ENCODE data around the gene KIAA1958.

The KIAA1958 gene

DNA sequence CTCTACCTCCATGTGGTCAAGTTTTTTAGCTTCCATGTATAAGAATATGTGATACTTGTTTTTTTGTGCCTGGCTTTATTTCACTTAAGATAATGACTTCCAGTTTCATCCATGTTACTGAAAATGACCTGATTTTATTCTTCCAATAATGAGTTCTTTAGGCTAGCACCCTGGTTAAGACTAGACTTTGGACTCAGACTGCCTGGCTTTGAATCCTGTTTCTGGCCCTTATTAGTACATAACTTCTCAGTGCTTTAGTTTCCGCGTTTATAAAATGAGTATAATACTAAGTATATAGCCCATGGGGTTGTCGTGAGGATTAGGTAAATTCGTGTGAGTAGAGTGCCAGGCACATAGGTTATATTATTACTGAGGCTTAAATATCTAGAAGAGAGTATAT is 18.5 kb downstream of the KIAA1958 start:
- no peak overlapping the region for H3K4me2 ChIP-seq (ENCODE audit: low read length, poor library complexity, severe bottlenecking)
- no peak overlapping the region for H3K4ac ChIP-seq (ENCODE audit: low read depth in 1 of 2, low read length in 2 of 2)
- no peak for DNase-seq
- no peaks in the 10 kb centered on the region for H3K4me1 ChIP-seq (ENCODE audit: control insufficient read depth, insufficient read depth, low read depth, low read length)
- no peak overlapping the region for H2BK5ac ChIP-seq (ENCODE audit: low read depth, low read length, poor library complexity, severe bottlenecking)
- H3K23ac ChIP-seq (ENCODE audit: low read length in 2 of 2): no peak overlapping the region
- peaks cover 29% of the 10 kb centered on the region for H3K79me1 ChIP-seq (replicated peaks; ENCODE audit: low read length, poor library complexity, severe bottlenecking)
- no peak overlapping the region for H2AK5ac ChIP-seq (ENCODE audit: low read length, severe bottlenecking)
- no peaks in the 10 kb centered on the region for H3K27me3 ChIP-seq (ENCODE audit: control insufficient read depth in 1 of 2, insufficient read depth in 1 of 2, low read length in 2 of 2)
- no peaks in the 10 kb centered on the region for H3K36me3 ChIP-seq (ENCODE audit: control insufficient read depth in 1 of 2, insufficient read depth in 2 of 2, low read depth in 1 of 2, low read length in 2 of 2)
- H3K14ac ChIP-seq (ENCODE audit: low read length in 2 of 2): no peak overlapping the region
- H2BK12ac ChIP-seq (ENCODE audit: low read length in 2 of 2): no peak overlapping the region
- no peak overlapping the region for H3K9ac ChIP-seq (ENCODE audit: low read length)
- H3K9me3 ChIP-seq (ENCODE audit: control insufficient read depth, low read length): no peaks in the 10 kb centered on the region
- H4K8ac ChIP-seq (ENCODE audit: low read length): no peak overlapping the region
- no peak overlapping the region for H3K18ac ChIP-seq (ENCODE audit: low read depth in 1 of 2, low read length in 2 of 2)
- H4K91ac ChIP-seq (ENCODE audit: low read length): no peak overlapping the region
- H2BK15ac ChIP-seq (ENCODE audit: low read depth, poor library complexity, severe bottlenecking): no peak overlapping the region
- no peak overlapping the region for H3K4me3 ChIP-seq (ENCODE audit: insufficient read depth in 1 of 2, low read depth in 1 of 2, low read length in 2 of 2)
- H2AFZ ChIP-seq (ENCODE audit: low read depth, low read length): no peak overlapping the region
- H3K27ac ChIP-seq (ENCODE audit: low read length, poor library complexity, severe bottlenecking): no peak overlapping the region
- 94% methylated on average over 4 of the region's 4 CpGs for WGBS
- H2BK120ac ChIP-seq (ENCODE audit: low read depth, low read length): no peak overlapping the region

DNA sequence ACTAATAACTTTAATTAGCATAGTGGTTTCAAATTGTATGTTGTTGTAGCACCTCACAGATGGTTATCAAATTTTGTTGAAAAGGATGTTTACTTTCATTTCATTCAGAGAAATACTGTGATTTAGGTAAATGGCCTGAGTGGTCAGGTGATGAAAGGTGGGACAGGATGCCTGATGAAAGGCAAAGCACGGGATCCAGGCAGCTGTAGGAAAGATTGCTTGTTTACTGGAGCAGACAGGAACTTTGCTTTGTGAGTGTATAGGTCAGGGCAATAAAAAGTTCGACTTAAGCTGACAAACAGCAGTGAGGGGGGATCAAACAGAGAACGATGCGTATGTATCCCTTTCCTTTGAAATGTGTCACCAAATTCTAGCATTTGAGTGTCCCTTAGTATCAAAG is 19.0 kb downstream of the KIAA1958 start:
- no peak overlapping the region for H4K91ac ChIP-seq (ENCODE audit: low read length)
- no peaks in the 10 kb centered on the region for H3K27me3 ChIP-seq (ENCODE audit: control insufficient read depth in 1 of 2, insufficient read depth in 1 of 2, low read length in 2 of 2)
- no peak overlapping the region for H3K4me2 ChIP-seq (ENCODE audit: low read length, poor library complexity, severe bottlenecking)
- no peak overlapping the region for H4K8ac ChIP-seq (ENCODE audit: low read length)
- no peak overlapping the region for H3K4ac ChIP-seq (ENCODE audit: low read depth in 1 of 2, low read length in 2 of 2)
- no peak overlapping the region for H3K4me3 ChIP-seq (ENCODE audit: insufficient read depth in 1 of 2, low read depth in 1 of 2, low read length in 2 of 2)
- WGBS: 51% methylated on average over 4 of the region's 4 CpGs
- no peaks in the 10 kb centered on the region for H3K4me1 ChIP-seq (ENCODE audit: control insufficient read depth, insufficient read depth, low read depth, low read length)
- H3K36me3 ChIP-seq (ENCODE audit: control insufficient read depth in 1 of 2, insufficient read depth in 2 of 2, low read depth in 1 of 2, low read length in 2 of 2): no peaks in the 10 kb centered on the region
- H3K14ac ChIP-seq (ENCODE audit: low read length in 2 of 2): no peak overlapping the region
- no peak overlapping the region for H2BK120ac ChIP-seq (ENCODE audit: low read depth, low read length)
- no peak for DNase-seq
- peaks cover 32% of the 10 kb centered on the region for H3K79me1 ChIP-seq (replicated peaks; ENCODE audit: low read length, poor library complexity, severe bottlenecking)
- no peak overlapping the region for H3K9ac ChIP-seq (ENCODE audit: low read length)
- H2BK12ac ChIP-seq (ENCODE audit: low read length in 2 of 2): peak overlapping the region in 1 of 2 experiments; percentile 10
- H2AFZ ChIP-seq (ENCODE audit: low read depth, low read length): no peak overlapping the region
- H3K9me3 ChIP-seq (ENCODE audit: control insufficient read depth, low read length): no peaks in the 10 kb centered on the region
- H3K27ac ChIP-seq (ENCODE audit: low read length, poor library complexity, severe bottlenecking): no peak overlapping the region
- H2BK15ac ChIP-seq (ENCODE audit: low read depth, poor library complexity, severe bottlenecking): no peak overlapping the region
- H2AK5ac ChIP-seq (ENCODE audit: low read length, severe bottlenecking): no peak overlapping the region
- H2BK5ac ChIP-seq (ENCODE audit: low read depth, low read length, poor library complexity, severe bottlenecking): no peak overlapping the region
- H3K18ac ChIP-seq (ENCODE audit: low read depth in 1 of 2, low read length in 2 of 2): no peak overlapping the region
- H3K23ac ChIP-seq (ENCODE audit: low read length in 2 of 2): no peak overlapping the region

DNA sequence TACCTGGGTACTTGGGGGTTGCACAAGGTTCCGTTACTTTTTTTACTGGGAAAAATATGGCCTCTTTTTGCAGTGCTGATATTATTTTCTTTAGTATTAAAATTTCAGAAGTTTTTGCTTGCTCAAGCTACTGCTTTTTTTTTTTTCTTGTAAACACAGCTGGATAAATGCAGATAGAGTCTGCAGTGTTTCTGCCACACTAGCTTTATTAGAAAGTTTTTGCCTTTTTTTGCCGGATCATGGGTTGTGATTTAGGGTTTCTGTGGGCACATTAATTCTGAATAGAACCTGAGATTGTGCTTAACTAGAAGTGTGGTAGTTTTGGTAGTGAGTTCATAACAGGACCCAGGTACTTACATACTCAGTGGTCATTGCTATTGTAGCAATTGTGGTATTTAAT is 19.9 kb downstream of the KIAA1958 start:
- Histone ChIP-seq H3K4me2 (ENCODE audit: low read length, poor library complexity, severe bottlenecking) (no peak overlapping the region), H2AFZ (ENCODE audit: low read depth, low read length) (no peak overlapping the region), H3K79me1 (replicated peaks; ENCODE audit: low read length, poor library complexity, severe bottlenecking) (peaks cover 29% of the 10 kb centered on the region), H2AK5ac (ENCODE audit: low read length, severe bottlenecking) (no peak overlapping the region), H3K27ac (ENCODE audit: low read length, poor library complexity, severe bottlenecking) (no peak overlapping the region), H2BK12ac (ENCODE audit: low read length in 2 of 2) (no peak overlapping the region), H3K36me3 (ENCODE audit: control insufficient read depth in 1 of 2, insufficient read depth in 2 of 2, low read depth in 1 of 2, low read length in 2 of 2) (no peaks in the 10 kb centered on the region), H3K14ac (ENCODE audit: low read length in 2 of 2) (no peak overlapping the region), H3K4me3 (ENCODE audit: insufficient read depth in 1 of 2, low read depth in 1 of 2, low read length in 2 of 2) (no peak overlapping the region), H3K9ac (ENCODE audit: low read length) (no peak overlapping the region), H3K4me1 (ENCODE audit: control insufficient read depth, insufficient read depth, low read depth, low read length) (no peaks in the 10 kb centered on the region), H3K23ac (ENCODE audit: low read length in 2 of 2) (no peak overlapping the region), H3K9me3 (ENCODE audit: control insufficient read depth, low read length) (no peaks in the 10 kb centered on the region), H2BK120ac (ENCODE audit: low read depth, low read length) (no peak overlapping the region), H4K8ac (ENCODE audit: low read length) (no peak overlapping the region), H3K18ac (ENCODE audit: low read depth in 1 of 2, low read length in 2 of 2) (no peak overlapping the region), H2BK5ac (ENCODE audit: low read depth, low read length, poor library complexity, severe bottlenecking) (no peak overlapping the region), H4K91ac (ENCODE audit: low read length) (no peak overlapping the region), H3K4ac (ENCODE audit: low read depth in 1 of 2, low read length in 2 of 2) (no peak overlapping the region), H3K27me3 (ENCODE audit: control insufficient read depth in 1 of 2, insufficient read depth in 1 of 2, low read length in 2 of 2) (no peaks in the 10 kb centered on the region), H2BK15ac (ENCODE audit: low read depth, poor library complexity, severe bottlenecking) (no peak overlapping the region)
- WGBS: 73% methylated on average over 2 of the region's 2 CpGs
- DNase-seq: no peak

DNA sequence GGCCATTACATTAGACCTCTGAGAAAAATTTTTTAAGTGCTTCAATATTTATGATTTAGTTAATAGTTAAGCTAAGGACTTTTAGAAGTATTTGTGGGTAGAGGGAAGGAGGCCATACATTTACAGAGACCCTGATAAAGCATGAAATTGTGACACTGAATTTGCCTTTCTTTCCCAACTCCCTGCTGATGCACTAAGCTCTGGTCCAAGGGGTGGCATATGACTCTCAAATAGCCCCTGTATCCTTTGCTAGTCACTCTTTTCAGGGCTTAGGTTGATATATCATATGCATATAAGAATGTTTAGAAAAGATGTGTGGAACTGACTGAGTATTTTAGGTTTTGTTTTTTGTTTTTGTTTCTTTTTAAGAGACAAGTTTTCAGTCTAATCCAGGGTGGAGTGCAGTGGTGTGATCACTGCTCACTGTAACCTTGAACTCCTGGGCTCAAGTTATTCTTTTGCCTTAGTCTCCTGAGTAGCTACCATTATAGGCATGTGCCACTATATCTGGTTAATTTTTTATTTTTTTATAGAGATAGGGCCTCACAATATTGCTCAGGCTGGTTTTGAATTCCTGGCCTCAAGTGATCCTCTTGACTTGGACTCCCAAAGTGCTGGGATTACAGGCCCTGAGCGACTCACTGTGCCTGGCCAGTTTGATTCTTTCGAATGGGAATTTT is 20.5 kb downstream of the KIAA1958 start:
- H3K79me1 ChIP-seq (replicated peaks; ENCODE audit: low read length, poor library complexity, severe bottlenecking): peaks cover 29% of the 10 kb centered on the region
- no peak overlapping the region for H3K23ac ChIP-seq (ENCODE audit: low read length in 2 of 2)
- H2BK15ac ChIP-seq (ENCODE audit: low read depth, poor library complexity, severe bottlenecking): no peak overlapping the region
- H2BK12ac ChIP-seq (ENCODE audit: low read length in 2 of 2): no peak overlapping the region
- no peaks in the 10 kb centered on the region for H3K27me3 ChIP-seq (ENCODE audit: control insufficient read depth in 1 of 2, insufficient read depth in 1 of 2, low read length in 2 of 2)
- no peak overlapping the region for H2AK5ac ChIP-seq (ENCODE audit: low read length, severe bottlenecking)
- no peak overlapping the region for H3K14ac ChIP-seq (ENCODE audit: low read length in 2 of 2)
- no peak overlapping the region for H2BK120ac ChIP-seq (ENCODE audit: low read depth, low read length)
- no peak overlapping the region for H3K18ac ChIP-seq (ENCODE audit: low read depth in 1 of 2, low read length in 2 of 2)
- no CpG with 5 or more reads among the region's 2 CpGs for WGBS
- H4K91ac ChIP-seq (ENCODE audit: low read length): no peak overlapping the region
- H2BK5ac ChIP-seq (ENCODE audit: low read depth, low read length, poor library complexity, severe bottlenecking): no peak overlapping the region
- H3K4ac ChIP-seq (ENCODE audit: low read depth in 1 of 2, low read length in 2 of 2): no peak overlapping the region
- no peak for DNase-seq
- no peak overlapping the region for H3K4me3 ChIP-seq (ENCODE audit: insufficient read depth in 1 of 2, low read depth in 1 of 2, low read length in 2 of 2)
- H3K9ac ChIP-seq (ENCODE audit: low read length): no peak overlapping the region
- no peak overlapping the region for H4K8ac ChIP-seq (ENCODE audit: low read length)
- no peaks in the 10 kb centered on the region for H3K9me3 ChIP-seq (ENCODE audit: control insufficient read depth, low read length)
- no peak overlapping the region for H3K4me2 ChIP-seq (ENCODE audit: low read length, poor library complexity, severe bottlenecking)
- H3K4me1 ChIP-seq (ENCODE audit: control insufficient read depth, insufficient read depth, low read depth, low read length): no peaks in the 10 kb centered on the region
- no peak overlapping the region for H2AFZ ChIP-seq (ENCODE audit: low read depth, low read length)
- peak overlapping the region; percentile 30 for H3K27ac ChIP-seq (ENCODE audit: low read length, poor library complexity, severe bottlenecking)
- no peaks in the 10 kb centered on the region for H3K36me3 ChIP-seq (ENCODE audit: control insufficient read depth in 1 of 2, insufficient read depth in 2 of 2, low read depth in 1 of 2, low read length in 2 of 2)

All from mesenchymal stem cell (in vitro differentiated cells and primary cell).